ENCODE results near the gene BAHCC1. TPM values are rescaled to one million over a fixed set of nuclear protein-coding genes. Genes with fewer than 3 reads are reported as not detected.

The BAHCC1 gene
- total and polyA plus RNA-seq, 9 of the 15 experiments (the other 6 are each of a cell fraction or from before 2014, with no cell fraction given) = 0.14 to 26.9 (median 5.0) TPM

DNA sequence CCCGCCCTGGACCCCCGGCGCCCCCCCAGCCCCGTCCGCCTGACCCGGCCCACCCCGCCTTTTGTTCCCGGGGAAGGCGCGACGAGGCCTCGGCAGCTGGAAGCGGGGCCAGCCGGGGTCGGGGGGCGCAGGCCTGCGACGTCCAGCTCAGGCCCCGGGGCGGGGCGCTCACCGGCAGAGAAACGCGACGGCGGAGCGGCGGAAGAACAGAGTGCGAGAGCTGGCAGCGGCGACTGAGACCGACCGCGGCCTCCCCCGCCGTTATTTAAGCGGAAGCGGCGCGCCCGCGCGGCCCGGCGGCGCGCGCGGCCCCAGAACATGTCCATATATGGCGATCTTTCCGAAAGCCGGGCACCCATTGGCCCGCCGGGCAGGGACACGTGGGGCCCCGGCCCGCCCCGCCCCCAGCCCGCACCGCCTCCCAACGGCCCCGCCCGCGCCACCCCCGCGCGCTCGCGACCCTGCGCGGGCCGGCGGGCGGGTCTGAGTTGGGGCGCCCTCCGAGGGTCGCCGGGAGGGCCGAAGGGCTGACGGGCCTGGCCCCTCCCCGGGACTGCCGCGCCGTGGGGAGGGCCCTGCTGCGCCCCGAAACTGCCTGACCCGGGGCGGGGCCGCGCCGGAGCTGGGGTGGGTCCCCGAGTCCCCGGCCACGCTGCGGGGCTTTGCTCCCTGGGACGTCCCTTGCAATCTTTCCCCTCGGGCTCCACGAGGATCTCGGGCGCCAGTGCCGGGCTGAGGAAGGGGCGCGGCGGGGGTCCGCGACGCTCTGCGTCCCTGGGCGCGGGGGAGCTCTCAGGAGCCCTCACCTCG is 117.5 kb downstream of the BAHCC1 start, which contains the start of gene ACTG1 (continued):
- TF ChIP-seq RBFOX2 (IDR thresholded peaks at IDR 0.05; ENCODE audit: low read depth, low read length) (peak; percentile 86), EP400 (IDR thresholded peaks at IDR 0.05) (peak; percentile 43; the same call in 1 of the 2 replicates), CREM (IDR thresholded peaks at IDR 0.05; ENCODE audit: low read depth) (peak; percentile 48), HIVEP1 (CRISPR knock-in tag; IDR thresholded peaks at IDR 0.05) (no peak), CREB1 (IDR thresholded peaks at IDR 0.05) (peak; percentile 54; the same call in 1 of the 2 replicates), CREB1 (CRISPR knock-in tag; IDR thresholded peaks at IDR 0.05) (peak; percentile 64; the same call in 1 of the 2 replicates), PHTF2 (CRISPR knock-in tag; IDR thresholded peaks at IDR 0.05) (no peak), U2AF1 (optimal IDR thresholded peaks at IDR 0.05; ENCODE audit: low read depth, low read length) (peak; percentile 60), LARP7 (IDR thresholded peaks at IDR 0.05) (no peak), NCOA4 (IDR thresholded peaks at IDR 0.05; ENCODE audit: partially characterized antibody) (no peak), GATA2 (CRISPR knock-in tag; IDR thresholded peaks at IDR 0.05) (no peak), PRPF4 (IDR thresholded peaks at IDR 0.05; ENCODE audit: insufficient read depth, low read depth, low read length, poor library complexity, severe bottlenecking) (peak; percentile 59), KAT8 (IDR thresholded peaks at IDR 0.05; ENCODE audit: low read depth) (no peak), ZNF384 (IDR thresholded peaks at IDR 0.05; ENCODE audit: low read depth, low read length) (no peak), RAD51 (IDR thresholded peaks at IDR 0.05; ENCODE audit: borderline replicate concordance, low read depth) (no peak), ZKSCAN3 (CRISPR knock-in tag; IDR thresholded peaks at IDR 0.05) (no peak)
- TF ChIP-seq, protein P1, sequence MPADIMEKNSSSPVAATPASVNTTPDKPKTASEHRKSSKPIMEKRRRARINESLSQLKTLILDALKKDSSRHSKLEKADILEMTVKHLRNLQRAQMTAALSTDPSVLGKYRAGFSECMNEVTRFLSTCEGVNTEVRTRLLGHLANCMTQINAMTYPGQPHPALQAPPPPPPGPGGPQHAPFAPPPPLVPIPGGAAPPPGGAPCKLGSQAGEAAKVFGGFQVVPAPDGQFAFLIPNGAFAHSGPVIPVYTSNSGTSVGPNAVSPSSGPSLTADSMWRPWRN (IDR thresholded peaks at IDR 0.05; ENCODE audit: low read depth) = no peak
- TF ChIP-seq, protein P2, sequence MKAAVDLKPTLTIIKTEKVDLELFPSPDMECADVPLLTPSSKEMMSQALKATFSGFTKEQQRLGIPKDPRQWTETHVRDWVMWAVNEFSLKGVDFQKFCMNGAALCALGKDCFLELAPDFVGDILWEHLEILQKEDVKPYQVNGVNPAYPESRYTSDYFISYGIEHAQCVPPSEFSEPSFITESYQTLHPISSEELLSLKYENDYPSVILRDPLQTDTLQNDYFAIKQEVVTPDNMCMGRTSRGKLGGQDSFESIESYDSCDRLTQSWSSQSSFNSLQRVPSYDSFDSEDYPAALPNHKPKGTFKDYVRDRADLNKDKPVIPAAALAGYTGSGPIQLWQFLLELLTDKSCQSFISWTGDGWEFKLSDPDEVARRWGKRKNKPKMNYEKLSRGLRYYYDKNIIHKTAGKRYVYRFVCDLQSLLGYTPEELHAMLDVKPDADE (conservative IDR thresholded peaks at IDR 0.05; ENCODE audit: control insufficient read depth, low read depth, low read length) = peak; percentile 70
- TF ChIP-seq, protein P3, sequence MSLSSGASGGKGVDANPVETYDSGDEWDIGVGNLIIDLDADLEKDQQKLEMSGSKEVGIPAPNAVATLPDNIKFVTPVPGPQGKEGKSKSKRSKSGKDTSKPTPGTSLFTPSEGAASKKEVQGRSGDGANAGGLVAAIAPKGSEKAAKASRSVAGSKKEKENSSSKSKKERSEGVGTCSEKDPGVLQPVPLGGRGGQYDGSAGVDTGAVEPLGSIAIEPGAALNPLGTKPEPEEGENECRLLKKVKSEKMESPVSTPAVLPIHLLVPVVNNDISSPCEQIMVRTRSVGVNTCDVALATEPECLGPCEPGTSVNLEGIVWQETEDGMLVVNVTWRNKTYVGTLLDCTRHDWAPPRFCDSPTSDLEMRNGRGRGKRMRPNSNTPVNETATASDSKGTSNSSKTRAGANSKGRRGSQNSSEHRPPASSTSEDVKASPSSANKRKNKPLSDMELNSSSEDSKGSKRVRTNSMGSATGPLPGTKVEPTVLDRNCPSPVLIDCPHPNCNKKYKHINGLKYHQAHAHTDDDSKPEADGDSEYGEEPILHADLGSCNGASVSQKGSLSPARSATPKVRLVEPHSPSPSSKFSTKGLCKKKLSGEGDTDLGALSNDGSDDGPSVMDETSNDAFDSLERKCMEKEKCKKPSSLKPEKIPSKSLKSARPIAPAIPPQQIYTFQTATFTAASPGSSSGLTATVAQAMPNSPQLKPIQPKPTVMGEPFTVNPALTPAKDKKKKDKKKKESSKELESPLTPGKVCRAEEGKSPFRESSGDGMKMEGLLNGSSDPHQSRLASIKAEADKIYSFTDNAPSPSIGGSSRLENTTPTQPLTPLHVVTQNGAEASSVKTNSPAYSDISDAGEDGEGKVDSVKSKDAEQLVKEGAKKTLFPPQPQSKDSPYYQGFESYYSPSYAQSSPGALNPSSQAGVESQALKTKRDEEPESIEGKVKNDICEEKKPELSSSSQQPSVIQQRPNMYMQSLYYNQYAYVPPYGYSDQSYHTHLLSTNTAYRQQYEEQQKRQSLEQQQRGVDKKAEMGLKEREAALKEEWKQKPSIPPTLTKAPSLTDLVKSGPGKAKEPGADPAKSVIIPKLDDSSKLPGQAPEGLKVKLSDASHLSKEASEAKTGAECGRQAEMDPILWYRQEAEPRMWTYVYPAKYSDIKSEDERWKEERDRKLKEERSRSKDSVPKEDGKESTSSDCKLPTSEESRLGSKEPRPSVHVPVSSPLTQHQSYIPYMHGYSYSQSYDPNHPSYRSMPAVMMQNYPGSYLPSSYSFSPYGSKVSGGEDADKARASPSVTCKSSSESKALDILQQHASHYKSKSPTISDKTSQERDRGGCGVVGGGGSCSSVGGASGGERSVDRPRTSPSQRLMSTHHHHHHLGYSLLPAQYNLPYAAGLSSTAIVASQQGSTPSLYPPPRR (CRISPR knock-in tag; IDR thresholded peaks at IDR 0.05; ENCODE audit: borderline replicate concordance) = no peak
- TF ChIP-seq, protein P4, sequence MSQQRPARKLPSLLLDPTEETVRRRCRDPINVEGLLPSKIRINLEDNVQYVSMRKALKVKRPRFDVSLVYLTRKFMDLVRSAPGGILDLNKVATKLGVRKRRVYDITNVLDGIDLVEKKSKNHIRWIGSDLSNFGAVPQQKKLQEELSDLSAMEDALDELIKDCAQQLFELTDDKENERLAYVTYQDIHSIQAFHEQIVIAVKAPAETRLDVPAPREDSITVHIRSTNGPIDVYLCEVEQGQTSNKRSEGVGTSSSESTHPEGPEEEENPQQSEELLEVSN (IDR thresholded peaks at IDR 0.05; ENCODE audit: borderline replicate concordance in 1 of 2, extremely low read depth in 1 of 2, insufficient read depth in 1 of 2, insufficient read length in 1 of 2, low read depth in 1 of 2, low read length in 1 of 2, poor library complexity in 1 of 2, severe bottlenecking in 1 of 2) = peak in 1 of 2 experiments; percentile 50
